Peyer's patch (tissue), 4 donors: ENCODE results near the gene ROBO2.

Source experiments
- POLR2A ChIP-seq, 2 donors: fragments of 450-650 bp; IDR thresholded peaks; one replicate each; pipeline ENCODE4 v1.5.1; 2017; ENCODE audit warnings: antibody characterized with exemption in 2 of 2, mild to moderate bottlenecking in 2 of 2, moderate library complexity in 2 of 2
- TF ChIP-seq, protein P1 (sequence below), 6 experiments: fragments of 450-650 bp in 4 of 6; fragments of 200-600 bp in 2 of 6; sonication (generic) in 1 of 6; IDR thresholded peaks; one replicate each; pipeline ENCODE4 v1.5.1; 2017 to 2019; ENCODE audit warnings: antibody characterized with exemption in 6 of 6, mild to moderate bottlenecking in 3 of 6, moderate library complexity in 1 of 6

DNA sequence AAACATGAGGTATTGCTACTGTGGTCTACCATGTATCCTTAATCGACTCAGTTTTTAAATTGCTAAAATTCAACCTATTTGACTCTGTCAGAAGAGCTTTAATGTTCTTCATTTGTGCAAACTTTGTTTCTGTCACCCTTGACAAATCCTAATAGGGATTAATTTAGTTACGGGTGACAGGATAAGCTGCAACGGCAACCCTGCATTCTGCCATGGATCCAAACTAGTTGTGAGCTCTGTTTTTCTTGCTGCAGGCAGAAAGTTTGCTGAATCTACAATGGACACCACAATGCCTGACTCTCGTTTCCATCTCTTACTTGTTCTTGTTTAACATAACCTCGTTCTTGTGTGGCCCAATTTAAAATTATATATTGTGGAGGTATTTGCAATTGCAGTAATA is 352.3 kb downstream of the ROBO2 start:
- TF ChIP-seq, protein P1, sequence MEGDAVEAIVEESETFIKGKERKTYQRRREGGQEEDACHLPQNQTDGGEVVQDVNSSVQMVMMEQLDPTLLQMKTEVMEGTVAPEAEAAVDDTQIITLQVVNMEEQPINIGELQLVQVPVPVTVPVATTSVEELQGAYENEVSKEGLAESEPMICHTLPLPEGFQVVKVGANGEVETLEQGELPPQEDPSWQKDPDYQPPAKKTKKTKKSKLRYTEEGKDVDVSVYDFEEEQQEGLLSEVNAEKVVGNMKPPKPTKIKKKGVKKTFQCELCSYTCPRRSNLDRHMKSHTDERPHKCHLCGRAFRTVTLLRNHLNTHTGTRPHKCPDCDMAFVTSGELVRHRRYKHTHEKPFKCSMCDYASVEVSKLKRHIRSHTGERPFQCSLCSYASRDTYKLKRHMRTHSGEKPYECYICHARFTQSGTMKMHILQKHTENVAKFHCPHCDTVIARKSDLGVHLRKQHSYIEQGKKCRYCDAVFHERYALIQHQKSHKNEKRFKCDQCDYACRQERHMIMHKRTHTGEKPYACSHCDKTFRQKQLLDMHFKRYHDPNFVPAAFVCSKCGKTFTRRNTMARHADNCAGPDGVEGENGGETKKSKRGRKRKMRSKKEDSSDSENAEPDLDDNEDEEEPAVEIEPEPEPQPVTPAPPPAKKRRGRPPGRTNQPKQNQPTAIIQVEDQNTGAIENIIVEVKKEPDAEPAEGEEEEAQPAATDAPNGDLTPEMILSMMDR (IDR thresholded peaks at IDR 0.05) = no peak
- TF ChIP-seq POLR2A (IDR thresholded peaks at IDR 0.05) = no peak
